ENCODE results near the gene RIMS1.

The RIMS1 gene

DNA sequence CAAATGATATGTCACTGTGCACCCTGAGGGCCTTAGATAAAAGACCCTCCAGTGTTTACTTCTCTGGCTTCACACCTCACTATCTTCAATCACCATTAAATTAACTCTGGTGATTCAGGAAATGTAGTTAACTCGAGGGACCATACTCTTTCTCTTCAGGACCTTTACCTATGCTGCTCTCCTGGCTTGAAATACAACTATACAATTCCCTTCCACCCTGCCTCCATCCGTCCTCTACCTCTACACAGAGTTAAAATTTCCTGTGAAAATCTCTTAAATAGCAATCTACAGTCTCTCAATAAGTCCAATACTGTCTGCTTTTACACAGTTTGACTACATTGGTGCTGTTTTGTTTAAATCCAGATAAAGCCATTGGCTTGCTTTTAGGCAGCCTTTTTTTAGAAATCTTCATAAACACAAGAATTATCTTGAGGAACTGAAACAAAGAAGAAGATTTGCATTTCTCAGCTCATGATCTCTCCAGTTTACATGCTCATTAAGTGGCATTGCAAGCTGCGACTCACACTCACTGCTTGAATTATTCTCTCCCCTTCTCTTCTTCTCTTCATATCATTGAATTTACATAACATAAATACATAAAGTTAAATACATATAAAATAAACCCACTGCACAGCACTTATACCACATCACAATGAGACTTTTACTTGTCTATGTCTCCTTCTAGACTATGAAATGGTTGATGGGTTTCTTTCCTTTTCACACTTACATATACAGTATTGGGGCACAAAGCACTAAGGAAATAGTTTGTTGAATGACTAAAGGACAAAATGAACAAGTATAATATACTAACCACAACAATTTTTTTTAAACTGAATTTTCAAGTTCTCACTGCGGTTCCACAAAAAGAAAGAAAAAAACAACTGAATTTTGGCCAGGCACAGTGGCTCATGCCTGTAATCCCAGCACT is 496.5 kb downstream of the RIMS1 start:
- Histone ChIP-seq H3F3A (ENCODE audit: insufficient read depth) (no peaks in the 10 kb centered on the region), H3K36me3 (ENCODE audit: low read length) (no peaks in the 10 kb centered on the region), H3K79me2 (ENCODE audit: insufficient read depth, low read length) (no peaks in the 10 kb centered on the region), H2AFZ (ENCODE audit: low read depth, low read length, severe bottlenecking) (peak overlapping the region; percentile 76), H3K9ac (ENCODE audit: low read length) (no peak overlapping the region), H3K27me3 (ENCODE audit: low read length) (no peaks in the 10 kb centered on the region), H3K4me2 (ENCODE audit: low read depth, low read length, poor library complexity, severe bottlenecking) (peak overlapping the region; percentile 65), H3K4me3 (ENCODE audit: insufficient read depth, low read length, poor library complexity, severe bottlenecking) (peak overlapping the region; percentile 17), H4K20me1 (ENCODE audit: low read depth, low read length) (no peaks in the 10 kb centered on the region), H3K27ac (ENCODE audit: low read depth, low read length) (peak overlapping the region; percentile 68), H3K9me3 (ENCODE audit: insufficient read depth, low read length) (no peaks in the 10 kb centered on the region), H3K9me2 (replicated peaks; ENCODE audit: insufficient read depth, low read length) (no peaks in the 10 kb centered on the region)
- no peak for TF ChIP-seq EZH2phosphoT487 (conservative IDR thresholded peaks at IDR 0.05; ENCODE audit: low read length)
- TF ChIP-seq CTCF (IDR thresholded peaks at IDR 0.05; ENCODE audit: insufficient read depth, low read length, poor library complexity, severe bottlenecking), result no peak

- Histone ChIP-seq H3K79me2 (ENCODE audit: insufficient read depth, low read length) (no peaks in the 10 kb centered on the region), H3K4me3 (ENCODE audit: insufficient read depth, low read length, poor library complexity, severe bottlenecking) (no peak overlapping the region), H3K4me2 (ENCODE audit: low read depth, low read length, poor library complexity, severe bottlenecking) (no peak overlapping the region), H3K27me3 (ENCODE audit: low read length) (no peaks in the 10 kb centered on the region), H3K27ac (ENCODE audit: low read depth, low read length) (no peak overlapping the region), H4K20me1 (ENCODE audit: low read depth, low read length) (no peaks in the 10 kb centered on the region), H3K9ac (ENCODE audit: low read length) (no peak overlapping the region), H3K36me3 (ENCODE audit: low read length) (no peaks in the 10 kb centered on the region), H2AFZ (ENCODE audit: low read depth, low read length, severe bottlenecking) (no peak overlapping the region), H3K9me2 (replicated peaks; ENCODE audit: insufficient read depth, low read length) (no peaks in the 10 kb centered on the region), H3F3A (ENCODE audit: insufficient read depth) (no peaks in the 10 kb centered on the region), H3K9me3 (ENCODE audit: insufficient read depth, low read length) (no peaks in the 10 kb centered on the region)
- TF ChIP-seq CTCF (IDR thresholded peaks at IDR 0.05; ENCODE audit: insufficient read depth, low read length, poor library complexity, severe bottlenecking), result no peak
- no peak for TF ChIP-seq EZH2phosphoT487 (conservative IDR thresholded peaks at IDR 0.05; ENCODE audit: low read length)
These were observed 500.0 kb downstream of the RIMS1 start for GRCh38 chr6:72386324-72386723.

DNA sequence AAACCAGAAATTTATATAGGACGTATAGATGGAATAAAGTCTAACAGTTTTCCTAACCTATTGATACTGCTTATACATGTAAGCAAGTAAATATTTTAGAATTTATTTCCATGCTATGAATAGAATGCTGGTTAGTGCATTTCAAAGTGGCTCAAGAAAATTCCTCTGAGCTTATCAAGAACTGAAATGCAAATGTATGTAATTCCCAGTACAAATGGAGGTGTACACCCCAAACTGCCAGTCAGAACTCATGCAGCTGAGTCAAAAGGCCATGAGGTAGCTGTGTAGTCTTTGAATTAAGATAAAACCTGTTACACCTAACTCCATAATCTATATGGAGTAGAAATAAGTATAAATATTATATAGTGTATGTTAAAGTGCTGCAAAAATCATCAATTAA is 503.3 kb downstream of the RIMS1 start:
- Histone ChIP-seq H3K9me2 (replicated peaks; ENCODE audit: insufficient read depth, low read length) (no peaks in the 10 kb centered on the region), H3K27ac (ENCODE audit: low read depth, low read length) (no peak overlapping the region), H2AFZ (ENCODE audit: low read depth, low read length, severe bottlenecking) (no peak overlapping the region), H3K9ac (ENCODE audit: low read length) (no peak overlapping the region), H3F3A (ENCODE audit: insufficient read depth) (no peaks in the 10 kb centered on the region), H3K9me3 (ENCODE audit: insufficient read depth, low read length) (no peaks in the 10 kb centered on the region), H3K4me2 (ENCODE audit: low read depth, low read length, poor library complexity, severe bottlenecking) (no peak overlapping the region), H4K20me1 (ENCODE audit: low read depth, low read length) (no peaks in the 10 kb centered on the region), H3K4me3 (ENCODE audit: insufficient read depth, low read length, poor library complexity, severe bottlenecking) (no peak overlapping the region), H3K79me2 (ENCODE audit: insufficient read depth, low read length) (no peaks in the 10 kb centered on the region), H3K27me3 (ENCODE audit: low read length) (no peaks in the 10 kb centered on the region), H3K36me3 (ENCODE audit: low read length) (no peaks in the 10 kb centered on the region)
- TF ChIP-seq EZH2phosphoT487 (conservative IDR thresholded peaks at IDR 0.05; ENCODE audit: low read length) (no peak), CTCF (IDR thresholded peaks at IDR 0.05; ENCODE audit: insufficient read depth, low read length, poor library complexity, severe bottlenecking) (no peak)

Data from SU-DHL-6 (cell line).